HEK293 (cell line): ENCODE results near the gene ROM1.

Experiments
- GLIS1 ChIP-seq: fragments of 450-650 bp; formaldehyde crosslinking; IDR thresholded peaks from 2 replicates; pipeline ENCODE4 v1.5.1; 2016; ENCODE audit warnings: missing biosample characterization, missing genetic modification characterization
- GLIS2 ChIP-seq: fragments of 450-650 bp; formaldehyde crosslinking; IDR thresholded peaks from 2 replicates; pipeline ENCODE4 v1.5.1; 2016; ENCODE audit warnings: missing biosample characterization, missing genetic modification characterization
- KLF10 ChIP-seq: fragments of 450-650 bp; IDR thresholded peaks from 2 replicates; pipeline ENCODE4 v1.5.1; 2018; ENCODE audit warnings: missing biosample characterization, mild to moderate bottlenecking, missing genetic modification characterization
- KLF8 ChIP-seq: fragments of 450-650 bp; formaldehyde crosslinking; IDR thresholded peaks from 2 replicates; pipeline ENCODE4 v1.5.1; 2016; ENCODE audit warnings: missing biosample characterization, missing genetic modification characterization
- KLF9 ChIP-seq: fragments of 450-650 bp; formaldehyde crosslinking; IDR thresholded peaks from 2 replicates; pipeline ENCODE4 v1.5.1; 2016; ENCODE audit warnings: missing biosample characterization, missing genetic modification characterization, low read depth
- SP7 ChIP-seq: fragments of 450-650 bp; formaldehyde crosslinking; IDR thresholded peaks from 2 replicates; pipeline ENCODE4 v1.5.1; 2016; ENCODE audit warnings: missing biosample characterization, missing genetic modification characterization
- WT1 ChIP-seq: fragments of 450-650 bp; formaldehyde crosslinking; IDR thresholded peaks from 2 replicates; pipeline ENCODE4 v1.5.1; 2016; ENCODE audit warnings: missing biosample characterization, missing genetic modification characterization
- YY1 ChIP-seq: fragments of 450-650 bp; formaldehyde crosslinking; IDR thresholded peaks from 2 replicates; pipeline ENCODE4 v1.5.1; 2018; ENCODE audit warnings: missing biosample characterization, missing genetic modification characterization
- ZFHX2 ChIP-seq: fragments of 450-650 bp; formaldehyde crosslinking; conservative IDR thresholded peaks from 2 replicates; pipeline ENCODE4 v1.5.1; 2016; ENCODE audit warnings: missing biosample characterization, missing genetic modification characterization
- ZNF16 ChIP-seq: fragments of 450-650 bp; formaldehyde crosslinking; IDR thresholded peaks from 2 replicates; pipeline ENCODE4 v1.5.1; 2016; ENCODE audit warnings: low read depth, missing biosample characterization, missing genetic modification characterization
- ZNF335 ChIP-seq: fragments of 450-650 bp; formaldehyde crosslinking; conservative IDR thresholded peaks from 2 replicates; pipeline ENCODE4 v1.5.1; 2016; ENCODE audit warnings: missing biosample characterization, missing genetic modification characterization
- ZNF391 ChIP-seq: fragments of 450-650 bp; formaldehyde crosslinking; IDR thresholded peaks from 2 replicates; pipeline ENCODE4 v1.5.1; 2016; ENCODE audit warnings: low read depth, missing biosample characterization, missing genetic modification characterization, borderline replicate concordance
- ZNF610 ChIP-seq: fragments of 450-650 bp; formaldehyde crosslinking; IDR thresholded peaks from 2 replicates; pipeline ENCODE4 v1.5.1; 2016; ENCODE audit warnings: missing biosample characterization, missing genetic modification characterization, borderline replicate concordance
- ZNF660 ChIP-seq: fragments of 450-650 bp; IDR thresholded peaks from 2 replicates; pipeline ENCODE4 v1.5.1; 2018; ENCODE audit warnings: missing biosample characterization, mild to moderate bottlenecking, missing genetic modification characterization
- ZNF677 ChIP-seq: fragments of 450-650 bp; IDR thresholded peaks from 2 replicates; pipeline ENCODE4 v1.5.0; 2018; ENCODE audit warnings: missing biosample characterization, mild to moderate bottlenecking, missing genetic modification characterization, moderate library complexity
- ZNF785 ChIP-seq: fragments of 450-650 bp; formaldehyde crosslinking; IDR thresholded peaks from 2 replicates; pipeline ENCODE4 v1.5.1; 2016; ENCODE audit warnings: missing biosample characterization, missing genetic modification characterization
- TF ChIP-seq, protein P1 (sequence below): fragments of 450-650 bp; formaldehyde crosslinking; IDR thresholded peaks from 2 replicates; pipeline ENCODE4; 2016; ENCODE audit warnings: missing biosample characterization, missing genetic modification characterization
- TF ChIP-seq, protein P2 (sequence below): fragments of 450-650 bp; formaldehyde crosslinking; IDR thresholded peaks from 2 replicates; pipeline ENCODE4 v1.5.1; 2016; ENCODE audit warnings: missing biosample characterization, missing genetic modification characterization
- TF ChIP-seq, protein P3 (sequence below): fragments of 450-650 bp; formaldehyde crosslinking; IDR thresholded peaks from 2 replicates; pipeline ENCODE4 v1.5.1; 2016; ENCODE audit warnings: missing biosample characterization, missing genetic modification characterization
- TF ChIP-seq, protein P4 (sequence below): fragments of 450-650 bp; formaldehyde crosslinking; IDR thresholded peaks from 2 replicates; pipeline ENCODE4 v1.5.1; 2017; ENCODE audit warnings: missing biosample characterization, missing genetic modification characterization
- TF ChIP-seq, protein P5 (sequence below): fragments of 450-650 bp; formaldehyde crosslinking; IDR thresholded peaks from 2 replicates; pipeline ENCODE4 v1.5.1; 2016; ENCODE audit warnings: missing biosample characterization, missing genetic modification characterization
- TF ChIP-seq, protein P6 (sequence below): fragments of 450-650 bp; formaldehyde crosslinking; IDR thresholded peaks from 2 replicates; pipeline ENCODE4 v1.5.1; 2016; ENCODE audit warnings: missing biosample characterization, missing genetic modification characterization
- TF ChIP-seq, protein P7 (sequence below): fragments of 450-650 bp; formaldehyde crosslinking; IDR thresholded peaks from 2 replicates; pipeline ENCODE4 v1.5.1; 2016; ENCODE audit warnings: missing biosample characterization, missing genetic modification characterization

Gene ROM1

DNA sequence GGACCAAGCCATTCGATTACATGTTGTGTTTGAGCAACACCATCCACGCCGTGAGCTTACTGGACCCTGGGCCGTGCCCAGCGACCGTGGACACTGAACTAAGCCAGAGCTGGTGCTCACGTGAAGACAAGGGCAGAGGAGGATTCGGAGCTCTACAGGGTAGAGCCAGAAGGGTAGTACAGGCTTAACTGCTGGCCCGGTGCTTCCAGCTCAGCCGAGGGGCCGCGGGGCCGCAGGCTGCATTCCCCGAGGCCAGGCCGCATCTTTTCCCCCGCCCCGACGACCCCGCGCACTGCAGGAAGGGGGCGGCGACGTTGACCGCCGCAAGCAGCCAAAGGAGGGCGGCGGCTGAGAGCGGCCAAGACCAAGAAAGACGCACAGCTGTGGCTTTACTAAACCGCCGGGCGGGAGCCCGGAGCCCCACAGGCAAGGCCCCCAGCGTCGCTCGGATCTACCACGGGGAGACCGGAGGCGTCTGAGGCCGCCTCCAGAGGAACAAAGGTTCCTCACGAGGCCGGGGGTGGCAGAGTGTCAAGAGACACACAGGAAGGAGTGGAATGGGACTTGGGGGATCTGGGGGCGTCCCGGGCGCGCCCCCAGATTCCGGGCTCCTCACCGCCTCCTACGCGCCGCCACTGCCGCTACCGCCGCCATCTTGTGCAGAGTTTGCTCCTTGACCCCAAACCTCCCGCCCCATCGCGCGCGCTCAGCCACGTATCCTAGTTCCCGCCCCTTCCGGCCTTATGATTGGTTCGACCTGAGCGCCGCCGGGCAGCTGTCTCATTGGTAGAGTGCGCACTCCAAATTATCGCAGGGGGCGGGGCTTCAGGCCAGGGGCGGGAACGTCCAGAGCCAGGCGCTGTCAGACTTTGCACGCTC lies 33.1 kb downstream of the ROM1 start, which contains the start of gene GANAB (continued):
- TF ChIP-seq, protein P1, sequence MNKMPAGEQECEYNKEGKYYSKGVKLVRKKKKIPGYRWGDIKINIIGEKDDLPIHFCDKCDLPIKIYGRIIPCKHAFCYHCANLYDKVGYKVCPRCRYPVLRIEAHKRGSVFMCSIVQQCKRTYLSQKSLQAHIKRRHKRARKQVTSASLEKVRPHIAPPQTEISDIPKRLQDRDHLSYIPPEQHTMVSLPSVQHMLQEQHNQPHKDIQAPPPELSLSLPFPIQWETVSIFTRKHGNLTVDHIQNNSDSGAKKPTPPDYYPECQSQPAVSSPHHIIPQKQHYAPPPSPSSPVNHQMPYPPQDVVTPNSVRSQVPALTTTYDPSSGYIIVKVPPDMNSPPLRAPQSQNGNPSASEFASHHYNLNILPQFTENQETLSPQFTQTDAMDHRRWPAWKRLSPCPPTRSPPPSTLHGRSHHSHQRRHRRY (tag by site-specific recombination) = 0 out of 2 replicates have a peak, but pooled peaks have one; percentile 52
- TF ChIP-seq ZNF785 (tag by site-specific recombination) = no peak
- TF ChIP-seq ZNF16 (tag by site-specific recombination) = no peak
- peak; percentile 21; the same call in 1 of the 2 replicates for TF ChIP-seq KLF9 (tag by site-specific recombination)
- no peak for TF ChIP-seq ZNF391 (tag by site-specific recombination)
- TF ChIP-seq KLF8 (tag by site-specific recombination) = 0 out of 2 replicates have a peak, but pooled peaks have one; percentile 38
- TF ChIP-seq, protein P2, sequence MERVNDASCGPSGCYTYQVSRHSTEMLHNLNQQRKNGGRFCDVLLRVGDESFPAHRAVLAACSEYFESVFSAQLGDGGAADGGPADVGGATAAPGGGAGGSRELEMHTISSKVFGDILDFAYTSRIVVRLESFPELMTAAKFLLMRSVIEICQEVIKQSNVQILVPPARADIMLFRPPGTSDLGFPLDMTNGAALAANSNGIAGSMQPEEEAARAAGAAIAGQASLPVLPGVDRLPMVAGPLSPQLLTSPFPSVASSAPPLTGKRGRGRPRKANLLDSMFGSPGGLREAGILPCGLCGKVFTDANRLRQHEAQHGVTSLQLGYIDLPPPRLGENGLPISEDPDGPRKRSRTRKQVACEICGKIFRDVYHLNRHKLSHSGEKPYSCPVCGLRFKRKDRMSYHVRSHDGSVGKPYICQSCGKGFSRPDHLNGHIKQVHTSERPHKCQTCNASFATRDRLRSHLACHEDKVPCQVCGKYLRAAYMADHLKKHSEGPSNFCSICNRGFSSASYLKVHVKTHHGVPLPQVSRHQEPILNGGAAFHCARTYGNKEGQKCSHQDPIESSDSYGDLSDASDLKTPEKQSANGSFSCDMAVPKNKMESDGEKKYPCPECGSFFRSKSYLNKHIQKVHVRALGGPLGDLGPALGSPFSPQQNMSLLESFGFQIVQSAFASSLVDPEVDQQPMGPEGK (tag by site-specific recombination) = peak; percentile 70
- no peak for TF ChIP-seq ZNF677 (tag by site-specific recombination)
- peak; percentile 80 for TF ChIP-seq ZNF335 (tag by site-specific recombination)
- TF ChIP-seq KLF10 (tag by site-specific recombination) = 0 out of 2 replicates have a peak, but pooled peaks have one; percentile 14
- TF ChIP-seq WT1 = 0 out of 2 replicates have a peak, but pooled peaks have one; percentile 34
- TF ChIP-seq GLIS2 (tag by site-specific recombination) = peak; percentile 82
- TF ChIP-seq, protein P3, sequence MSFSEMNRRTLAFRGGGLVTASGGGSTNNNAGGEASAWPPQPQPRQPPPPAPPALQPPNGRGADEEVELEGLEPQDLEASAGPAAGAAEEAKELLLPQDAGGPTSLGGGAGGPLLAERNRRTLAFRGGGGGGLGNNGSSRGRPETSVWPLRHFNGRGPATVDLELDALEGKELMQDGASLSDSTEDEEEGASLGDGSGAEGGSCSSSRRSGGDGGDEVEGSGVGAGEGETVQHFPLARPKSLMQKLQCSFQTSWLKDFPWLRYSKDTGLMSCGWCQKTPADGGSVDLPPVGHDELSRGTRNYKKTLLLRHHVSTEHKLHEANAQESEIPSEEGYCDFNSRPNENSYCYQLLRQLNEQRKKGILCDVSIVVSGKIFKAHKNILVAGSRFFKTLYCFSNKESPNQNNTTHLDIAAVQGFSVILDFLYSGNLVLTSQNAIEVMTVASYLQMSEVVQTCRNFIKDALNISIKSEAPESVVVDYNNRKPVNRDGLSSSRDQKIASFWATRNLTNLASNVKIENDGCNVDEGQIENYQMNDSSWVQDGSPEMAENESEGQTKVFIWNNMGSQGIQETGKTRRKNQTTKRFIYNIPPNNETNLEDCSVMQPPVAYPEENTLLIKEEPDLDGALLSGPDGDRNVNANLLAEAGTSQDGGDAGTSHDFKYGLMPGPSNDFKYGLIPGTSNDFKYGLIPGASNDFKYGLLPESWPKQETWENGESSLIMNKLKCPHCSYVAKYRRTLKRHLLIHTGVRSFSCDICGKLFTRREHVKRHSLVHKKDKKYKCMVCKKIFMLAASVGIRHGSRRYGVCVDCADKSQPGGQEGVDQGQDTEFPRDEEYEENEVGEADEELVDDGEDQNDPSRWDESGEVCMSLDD (tag by site-specific recombination) = peak; percentile 84
- TF ChIP-seq SP7 (tag by site-specific recombination) = peak; percentile 44; the same call in 1 of the 2 replicates
- TF ChIP-seq ZNF660 = 0 out of 2 replicates have a peak, but pooled peaks have one; percentile 41
- TF ChIP-seq, protein P4, sequence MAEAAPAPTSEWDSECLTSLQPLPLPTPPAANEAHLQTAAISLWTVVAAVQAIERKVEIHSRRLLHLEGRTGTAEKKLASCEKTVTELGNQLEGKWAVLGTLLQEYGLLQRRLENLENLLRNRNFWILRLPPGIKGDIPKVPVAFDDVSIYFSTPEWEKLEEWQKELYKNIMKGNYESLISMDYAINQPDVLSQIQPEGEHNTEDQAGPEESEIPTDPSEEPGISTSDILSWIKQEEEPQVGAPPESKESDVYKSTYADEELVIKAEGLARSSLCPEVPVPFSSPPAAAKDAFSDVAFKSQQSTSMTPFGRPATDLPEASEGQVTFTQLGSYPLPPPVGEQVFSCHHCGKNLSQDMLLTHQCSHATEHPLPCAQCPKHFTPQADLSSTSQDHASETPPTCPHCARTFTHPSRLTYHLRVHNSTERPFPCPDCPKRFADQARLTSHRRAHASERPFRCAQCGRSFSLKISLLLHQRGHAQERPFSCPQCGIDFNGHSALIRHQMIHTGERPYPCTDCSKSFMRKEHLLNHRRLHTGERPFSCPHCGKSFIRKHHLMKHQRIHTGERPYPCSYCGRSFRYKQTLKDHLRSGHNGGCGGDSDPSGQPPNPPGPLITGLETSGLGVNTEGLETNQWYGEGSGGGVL (tag by site-specific recombination) = no peak
- peak; percentile 66; the same call in 1 of the 2 replicates for TF ChIP-seq ZNF610
- peak; percentile 98 for TF ChIP-seq ZFHX2 (tag by site-specific recombination)
- TF ChIP-seq, protein P5, sequence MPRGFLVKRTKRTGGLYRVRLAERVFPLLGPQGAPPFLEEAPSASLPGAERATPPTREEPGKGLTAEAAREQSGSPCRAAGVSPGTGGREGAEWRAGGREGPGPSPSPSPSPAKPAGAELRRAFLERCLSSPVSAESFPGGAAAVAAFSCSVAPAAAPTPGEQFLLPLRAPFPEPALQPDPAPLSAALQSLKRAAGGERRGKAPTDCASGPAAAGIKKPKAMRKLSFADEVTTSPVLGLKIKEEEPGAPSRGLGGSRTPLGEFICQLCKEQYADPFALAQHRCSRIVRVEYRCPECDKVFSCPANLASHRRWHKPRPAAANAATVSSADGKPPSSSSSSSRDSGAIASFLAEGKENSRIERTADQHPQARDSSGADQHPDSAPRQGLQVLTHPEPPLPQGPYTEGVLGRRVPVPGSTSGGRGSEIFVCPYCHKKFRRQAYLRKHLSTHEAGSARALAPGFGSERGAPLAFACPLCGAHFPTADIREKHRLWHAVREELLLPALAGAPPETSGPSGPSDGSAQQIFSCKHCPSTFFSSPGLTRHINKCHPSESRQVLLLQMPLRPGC (tag by site-specific recombination) = peak; percentile 65; the same call in 1 of the 2 replicates
- TF ChIP-seq, protein P6, sequence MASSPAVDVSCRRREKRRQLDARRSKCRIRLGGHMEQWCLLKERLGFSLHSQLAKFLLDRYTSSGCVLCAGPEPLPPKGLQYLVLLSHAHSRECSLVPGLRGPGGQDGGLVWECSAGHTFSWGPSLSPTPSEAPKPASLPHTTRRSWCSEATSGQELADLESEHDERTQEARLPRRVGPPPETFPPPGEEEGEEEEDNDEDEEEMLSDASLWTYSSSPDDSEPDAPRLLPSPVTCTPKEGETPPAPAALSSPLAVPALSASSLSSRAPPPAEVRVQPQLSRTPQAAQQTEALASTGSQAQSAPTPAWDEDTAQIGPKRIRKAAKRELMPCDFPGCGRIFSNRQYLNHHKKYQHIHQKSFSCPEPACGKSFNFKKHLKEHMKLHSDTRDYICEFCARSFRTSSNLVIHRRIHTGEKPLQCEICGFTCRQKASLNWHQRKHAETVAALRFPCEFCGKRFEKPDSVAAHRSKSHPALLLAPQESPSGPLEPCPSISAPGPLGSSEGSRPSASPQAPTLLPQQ = peak; percentile 48; the same call in 1 of the 2 replicates
- TF ChIP-seq GLIS1 (tag by site-specific recombination) = peak; percentile 59
- TF ChIP-seq, protein P7, sequence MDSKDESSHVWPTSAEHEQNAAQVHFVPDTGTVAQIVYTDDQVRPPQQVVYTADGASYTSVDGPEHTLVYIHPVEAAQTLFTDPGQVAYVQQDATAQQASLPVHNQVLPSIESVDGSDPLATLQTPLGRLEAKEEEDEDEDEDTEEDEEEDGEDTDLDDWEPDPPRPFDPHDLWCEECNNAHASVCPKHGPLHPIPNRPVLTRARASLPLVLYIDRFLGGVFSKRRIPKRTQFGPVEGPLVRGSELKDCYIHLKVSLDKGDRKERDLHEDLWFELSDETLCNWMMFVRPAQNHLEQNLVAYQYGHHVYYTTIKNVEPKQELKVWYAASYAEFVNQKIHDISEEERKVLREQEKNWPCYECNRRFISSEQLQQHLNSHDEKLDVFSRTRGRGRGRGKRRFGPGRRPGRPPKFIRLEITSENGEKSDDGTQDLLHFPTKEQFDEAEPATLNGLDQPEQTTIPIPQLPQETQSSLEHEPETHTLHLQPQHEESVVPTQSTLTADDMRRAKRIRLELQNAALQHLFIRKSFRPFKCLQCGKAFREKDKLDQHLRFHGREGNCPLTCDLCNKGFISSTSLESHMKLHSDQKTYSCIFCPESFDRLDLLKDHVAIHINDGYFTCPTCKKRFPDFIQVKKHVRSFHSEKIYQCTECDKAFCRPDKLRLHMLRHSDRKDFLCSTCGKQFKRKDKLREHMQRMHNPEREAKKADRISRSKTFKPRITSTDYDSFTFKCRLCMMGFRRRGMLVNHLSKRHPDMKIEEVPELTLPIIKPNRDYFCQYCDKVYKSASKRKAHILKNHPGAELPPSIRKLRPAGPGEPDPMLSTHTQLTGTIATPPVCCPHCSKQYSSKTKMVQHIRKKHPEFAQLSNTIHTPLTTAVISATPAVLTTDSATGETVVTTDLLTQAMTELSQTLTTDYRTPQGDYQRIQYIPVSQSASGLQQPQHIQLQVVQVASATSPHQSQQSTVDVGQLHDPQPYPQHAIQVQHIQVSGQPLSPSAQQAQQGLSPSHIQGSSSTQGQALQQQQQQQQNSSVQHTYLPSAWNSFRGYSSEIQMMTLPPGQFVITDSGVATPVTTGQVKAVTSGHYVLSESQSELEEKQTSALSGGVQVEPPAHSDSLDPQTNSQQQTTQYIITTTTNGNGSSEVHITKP (tag by site-specific recombination) = 0 out of 2 replicates have a peak, but pooled peaks have one; percentile 10
- TF ChIP-seq YY1 = peak; percentile 85
